CD8-positive, alpha-beta memory T cell (primary cell): ENCODE measurements around the gene BNC2. TPM values are rescaled to one million over a fixed set of nuclear protein-coding genes. Genes with fewer than 3 reads are reported as not detected.

ENCODE experiments used
- CTCF ChIA-PET: fragments of 350-600 bp; sonication (Branson Sonifier 250); formaldehyde crosslinking; loops from one replicate; lab custom pipeline; 2021; ENCODE audit warnings: antibody characterized with exemption; lab: Charles Lee
- POLR2A ChIA-PET: fragments of 350-600 bp; sonication (Branson Sonifier 250); formaldehyde crosslinking; loops from one replicate; lab custom pipeline; 2021; ENCODE audit warnings: antibody characterized with exemption; lab: Charles Lee
- DNase-seq, 5 donors: peaks; one replicate each; pipeline versions ENCODE4 v3.0.0 to v3.0.0-alpha.2; 2020 to 2022; ENCODE audit warnings: mixed read lengths in 1 of 5
- H3K27ac ChIP-seq: one replicate; pipeline ENCODE4 v1.7.0; 2013; ENCODE audit warnings: low read depth, mild to moderate bottlenecking, low read length, moderate library complexity
- H3K27me3 ChIP-seq: 2 replicates; pipeline ENCODE4 v1.7.0; 2013; ENCODE audit warnings: low read length, mild to moderate bottlenecking; ENCODE audit not compliant: insufficient read depth, poor library complexity, severe bottlenecking
- H3K36me3 ChIP-seq: 2 replicates; pipeline ENCODE4 v1.7.0; 2013; ENCODE audit warnings: mild to moderate bottlenecking, low read length, moderate library complexity; ENCODE audit not compliant: insufficient read depth
- H3K4me1 ChIP-seq: 2 replicates; pipeline ENCODE4 v1.7.0; 2013; ENCODE audit warnings: mild to moderate bottlenecking, low read length, moderate library complexity; ENCODE audit not compliant: insufficient read depth
- H3K4me3 ChIP-seq: 2 replicates; pipeline ENCODE4 v1.7.0; 2013; ENCODE audit warnings: mild to moderate bottlenecking, low read length
- H3K9me3 ChIP-seq: 2 replicates; pipeline ENCODE4 v1.7.0; 2013; ENCODE audit warnings: mild to moderate bottlenecking, low read length
- H3K27ac Mint-ChIP-seq, 8 donors: one replicate each; pipeline ENCODE4 v1.8.0; 2020 to 2021; ENCODE audit warnings: mixed read lengths in 8 of 8, mild to moderate bottlenecking in 6 of 8, inconsistent platforms in 3 of 8, moderate library complexity in 3 of 8
- H3K27me3 Mint-ChIP-seq, 2 donors: one replicate each; pipeline ENCODE4 v1.8.0; 2020 to 2021; ENCODE audit warnings: mixed read lengths in 2 of 2, mild to moderate bottlenecking in 1 of 2, moderate library complexity in 1 of 2
- H3K36me3 Mint-ChIP-seq, 3 donors: one replicate each; pipeline ENCODE4 v1.8.0; 2020 to 2021; ENCODE audit warnings: mixed read lengths in 3 of 3, inconsistent platforms in 1 of 3, mild to moderate bottlenecking in 1 of 3
- H3K4me1 Mint-ChIP-seq, 3 donors: one replicate each; pipeline ENCODE4 v1.8.0; 2020 to 2021; ENCODE audit warnings: mixed read lengths in 3 of 3, inconsistent platforms in 1 of 3, mild to moderate bottlenecking in 1 of 3
- H3K4me3 Mint-ChIP-seq, 7 donors: one replicate each; pipeline ENCODE4 v1.8.0; 2020 to 2021; ENCODE audit warnings: mixed read lengths in 7 of 7, mild to moderate bottlenecking in 6 of 7, moderate library complexity in 4 of 7, inconsistent platforms in 2 of 7
- H3K9me3 Mint-ChIP-seq, 5 donors: one replicate each; pipeline ENCODE4 v1.8.0; 2020 to 2022; ENCODE audit warnings: mixed read lengths in 5 of 5, mild to moderate bottlenecking in 3 of 5, moderate library complexity in 2 of 5, inconsistent platforms in 1 of 5
- polyA plus RNA-seq: library from polyadenylated mRNA; unstranded; fragments of 300-500 nt; fragmentation: Illumina TruSeq; gene quantifications from one replicate; pipeline ENCODE4 v1.2.3, GENCODE V29; 2021
- total RNA-seq, 2 experiments: library from RNA; stranded (reverse); gene quantifications; one replicate each; pipeline ENCODE4 v1.2.3, GENCODE V29; 2021

Gene BNC2
- total and polyA plus RNA-seq, 3 experiments from 2014 or later, result 0.18 TPM; not detected in 2

GRCh38 chr9:16628413-16628812 lies 242.1 kb downstream of the BNC2 start:
- no peaks in the 10 kb centered on the region for H3K36me3 ChIP-seq
- CTCF ChIA-PET, result no interaction called here
- H3K4me1 ChIP-seq, result no peaks in the 10 kb centered on the region
- no peak overlapping the region for H3K4me3 Mint-ChIP-seq
- no peaks in the 10 kb centered on the region for H3K4me1 Mint-ChIP-seq
- H3K27ac Mint-ChIP-seq, result no peak overlapping the region
- no peaks in the 10 kb centered on the region for H3K27me3 ChIP-seq
- no peak overlapping the region for H3K27ac ChIP-seq
- no peak for DNase-seq
- no peaks in the 10 kb centered on the region for H3K27me3 Mint-ChIP-seq
- H3K9me3 Mint-ChIP-seq, result peaks cover 4 to 30% (median 7%) of the 10 kb centered on the region in 5 donors
- H3K9me3 ChIP-seq, result no peaks in the 10 kb centered on the region
- POLR2A ChIA-PET, result no interaction called here
- no peaks in the 10 kb centered on the region for H3K36me3 Mint-ChIP-seq
- no peak overlapping the region for H3K4me3 ChIP-seq

DNA sequence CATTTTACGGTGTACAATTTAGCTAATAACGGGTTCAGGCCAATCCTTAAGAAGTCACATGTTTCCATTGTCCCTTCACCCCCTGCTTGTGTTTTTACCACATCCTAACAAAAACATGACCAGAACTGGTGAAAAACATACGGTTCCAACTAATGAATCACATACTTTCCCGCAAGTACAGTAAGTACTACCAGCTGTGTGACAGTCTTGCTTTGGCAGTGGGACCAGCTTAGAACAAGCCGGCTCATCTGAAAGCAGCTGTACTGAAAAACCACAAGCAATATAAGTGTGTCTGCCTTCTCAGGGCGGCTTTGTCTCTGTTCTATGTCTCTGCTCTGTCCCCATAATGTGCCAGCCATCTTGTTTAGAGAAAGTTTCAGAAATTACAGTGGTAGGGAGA lies 242.5 kb downstream of the BNC2 start:
- H3K4me3 ChIP-seq, result no peak overlapping the region
- CTCF ChIA-PET, result no interaction called here

GRCh38 chr9:16627521-16627920 lies 242.9 kb downstream of the BNC2 start:
- Histone ChIP-seq H3K4me3 (no peak overlapping the region), H3K36me3 (no peaks in the 10 kb centered on the region), H3K27me3 (no peaks in the 10 kb centered on the region), H3K4me1 (no peaks in the 10 kb centered on the region), H3K9me3 (no peaks in the 10 kb centered on the region), H3K27ac (no peak overlapping the region)
- DNase-seq, result no peak
- Mint-ChIP-seq H3K27ac (no peak overlapping the region), H3K36me3 (no peaks in the 10 kb centered on the region), H3K9me3 (peaks cover 3 to 25% (median 7%) of the 10 kb centered on the region in 5 donors), H3K27me3 (no peaks in the 10 kb centered on the region), H3K4me1 (no peaks in the 10 kb centered on the region), H3K4me3 (no peak overlapping the region)
- POLR2A ChIA-PET, result interaction anchor here (0.6 kb wide), 1 partner anchor 163 kb away, joined by 3 read pairs; no protein-coding TSS in a partner anchor
- CTCF ChIA-PET, result no interaction called here

More for the DNA sequence above, 242.5 kb downstream of the BNC2 start:
- Histone ChIP-seq H3K27ac (no peak overlapping the region), H3K27me3 (no peaks in the 10 kb centered on the region), H3K4me1 (no peaks in the 10 kb centered on the region), H3K9me3 (no peaks in the 10 kb centered on the region), H3K36me3 (no peaks in the 10 kb centered on the region)
- Mint-ChIP-seq H3K4me3 (no peak overlapping the region), H3K9me3 (peaks cover 4 to 30% (median 7%) of the 10 kb centered on the region in 5 donors), H3K36me3 (no peaks in the 10 kb centered on the region), H3K4me1 (no peaks in the 10 kb centered on the region), H3K27me3 (no peaks in the 10 kb centered on the region), H3K27ac (no peak overlapping the region)
- POLR2A ChIA-PET, result interaction anchor here (0.6 kb wide), 1 partner anchor 164 kb away, joined by 3 read pairs; no protein-coding TSS in a partner anchor
- no peak for DNase-seq

DNA sequence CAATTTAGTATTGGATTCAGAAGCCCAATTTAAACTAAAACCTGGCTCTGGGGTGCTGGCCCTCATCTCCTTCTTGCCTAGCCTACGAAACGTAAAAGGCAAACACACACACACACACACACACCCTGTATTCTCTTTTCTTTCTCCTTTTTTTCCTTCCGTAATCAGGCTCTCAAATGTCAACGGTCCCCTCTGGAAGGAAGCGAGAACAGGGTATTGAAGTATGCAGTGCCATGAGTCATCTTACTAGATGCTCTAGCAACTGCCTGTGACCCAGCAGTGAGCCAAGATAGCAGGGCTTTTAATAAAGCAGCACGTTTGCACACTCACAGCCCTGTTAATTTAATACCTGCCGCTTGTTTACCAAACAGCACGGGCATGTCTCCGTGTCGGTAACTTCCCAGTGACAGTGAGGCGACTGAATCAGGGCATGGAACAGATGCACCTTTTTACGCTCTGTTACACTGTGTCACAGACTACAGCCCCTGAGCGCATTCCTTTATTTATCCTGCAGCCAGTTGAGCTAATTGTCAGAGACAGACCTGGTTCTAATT lies 243.8 kb downstream of the BNC2 start:
- no peak overlapping the region for H3K4me3 Mint-ChIP-seq
- ChIA-PET CTCF (no interaction called here), POLR2A (no interaction called here)
- no peaks in the 10 kb centered on the region for H3K9me3 ChIP-seq
- no peak overlapping the region for H3K27ac ChIP-seq
- no peaks in the 10 kb centered on the region for H3K36me3 Mint-ChIP-seq
- H3K9me3 Mint-ChIP-seq, result peaks cover 4 to 21% (median 7%) of the 10 kb centered on the region in 5 donors
- H3K27ac Mint-ChIP-seq, result no peak overlapping the region
- H3K4me1 Mint-ChIP-seq, result no peaks in the 10 kb centered on the region
- H3K4me1 ChIP-seq, result no peaks in the 10 kb centered on the region
- no peak overlapping the region for H3K4me3 ChIP-seq
- no peak for DNase-seq
- H3K36me3 ChIP-seq, result no peaks in the 10 kb centered on the region
- no peaks in the 10 kb centered on the region for H3K27me3 ChIP-seq
- H3K27me3 Mint-ChIP-seq, result no peaks in the 10 kb centered on the region

GRCh38 chr9:16625811-16626210 lies 244.7 kb downstream of the BNC2 start:
- CTCF ChIA-PET, result no interaction called here
- peaks cover 4 to 19% (median 7%) of the 10 kb centered on the region in 5 donors for H3K9me3 Mint-ChIP-seq

DNA sequence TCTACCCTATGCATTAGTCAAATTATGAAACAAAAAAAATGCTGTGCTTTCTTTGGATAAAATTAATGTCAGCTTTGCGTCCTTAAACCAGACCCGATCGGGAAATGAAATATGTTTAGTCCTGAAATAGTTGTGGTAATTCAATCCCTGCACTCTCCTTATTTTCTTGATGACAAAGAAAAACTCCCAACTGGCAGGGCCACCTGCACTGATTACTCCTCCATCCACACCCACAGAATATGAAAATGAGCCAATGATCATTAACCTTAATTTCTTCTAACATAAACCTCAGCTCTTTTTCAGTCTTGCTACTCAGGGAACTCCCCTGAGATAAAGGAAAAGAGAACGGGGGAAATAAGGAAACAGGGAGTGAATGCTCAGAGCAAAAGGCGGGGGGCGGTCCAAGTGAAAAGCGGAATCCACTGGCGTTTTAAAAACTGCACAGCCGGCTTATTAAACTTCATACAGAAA lies 245.3 kb downstream of the BNC2 start:
- no peaks in the 10 kb centered on the region for H3K36me3 Mint-ChIP-seq
- peaks cover 4 to 21% (median 7%) of the 10 kb centered on the region in 5 donors for H3K9me3 Mint-ChIP-seq
- H3K27me3 Mint-ChIP-seq, result no peaks in the 10 kb centered on the region
- H3K27me3 ChIP-seq, result no peaks in the 10 kb centered on the region
- H3K4me1 Mint-ChIP-seq, result no peaks in the 10 kb centered on the region
- H3K36me3 ChIP-seq, result no peaks in the 10 kb centered on the region
- H3K4me1 ChIP-seq, result no peaks in the 10 kb centered on the region
- H3K27ac Mint-ChIP-seq, result no peak overlapping the region
- CTCF ChIA-PET, result no interaction called here
- no peak overlapping the region for H3K27ac ChIP-seq
- no peak overlapping the region for H3K4me3 ChIP-seq
- no peak for DNase-seq
- POLR2A ChIA-PET, result no interaction called here
- H3K9me3 ChIP-seq, result no peaks in the 10 kb centered on the region
- H3K4me3 Mint-ChIP-seq, result no peak overlapping the region

More at GRCh38 chr9:16625811-16626210, 244.7 kb downstream of the BNC2 start:
- no peak for DNase-seq
- Mint-ChIP-seq H3K27ac (no peak overlapping the region), H3K4me1 (no peaks in the 10 kb centered on the region), H3K36me3 (no peaks in the 10 kb centered on the region), H3K4me3 (no peak overlapping the region), H3K27me3 (no peaks in the 10 kb centered on the region)
- H3K27me3 ChIP-seq, result no peaks in the 10 kb centered on the region
- H3K4me3 ChIP-seq, result no peak overlapping the region
- H3K4me1 ChIP-seq, result no peaks in the 10 kb centered on the region
- no peaks in the 10 kb centered on the region for H3K36me3 ChIP-seq
- no peak overlapping the region for H3K27ac ChIP-seq
- POLR2A ChIA-PET, result no interaction called here
- H3K9me3 ChIP-seq, result no peaks in the 10 kb centered on the region

- no peaks in the 10 kb centered on the region for H3K4me1 ChIP-seq
- H3K4me3 Mint-ChIP-seq, result no peak overlapping the region
- H3K27me3 ChIP-seq, result no peaks in the 10 kb centered on the region
- peaks cover 4 to 21% (median 7%) of the 10 kb centered on the region in 5 donors for H3K9me3 Mint-ChIP-seq
- no peak overlapping the region for H3K4me3 ChIP-seq
- no peak overlapping the region for H3K27ac ChIP-seq
- ChIA-PET POLR2A (interaction anchor here (0.6 kb wide), 1 partner anchor 12 kb away, joined by 3 read pairs; no protein-coding TSS in a partner anchor), CTCF (no interaction called here)
- no peaks in the 10 kb centered on the region for H3K27me3 Mint-ChIP-seq
- no peaks in the 10 kb centered on the region for H3K4me1 Mint-ChIP-seq
- H3K36me3 ChIP-seq, result no peaks in the 10 kb centered on the region
- DNase-seq, result no peak
- H3K9me3 ChIP-seq, result no peaks in the 10 kb centered on the region
- H3K27ac Mint-ChIP-seq, result no peak overlapping the region
- H3K36me3 Mint-ChIP-seq, result no peaks in the 10 kb centered on the region
Measured at GRCh38 chr9:16624744-16625117, 245.7 kb downstream of the BNC2 start.

DNA sequence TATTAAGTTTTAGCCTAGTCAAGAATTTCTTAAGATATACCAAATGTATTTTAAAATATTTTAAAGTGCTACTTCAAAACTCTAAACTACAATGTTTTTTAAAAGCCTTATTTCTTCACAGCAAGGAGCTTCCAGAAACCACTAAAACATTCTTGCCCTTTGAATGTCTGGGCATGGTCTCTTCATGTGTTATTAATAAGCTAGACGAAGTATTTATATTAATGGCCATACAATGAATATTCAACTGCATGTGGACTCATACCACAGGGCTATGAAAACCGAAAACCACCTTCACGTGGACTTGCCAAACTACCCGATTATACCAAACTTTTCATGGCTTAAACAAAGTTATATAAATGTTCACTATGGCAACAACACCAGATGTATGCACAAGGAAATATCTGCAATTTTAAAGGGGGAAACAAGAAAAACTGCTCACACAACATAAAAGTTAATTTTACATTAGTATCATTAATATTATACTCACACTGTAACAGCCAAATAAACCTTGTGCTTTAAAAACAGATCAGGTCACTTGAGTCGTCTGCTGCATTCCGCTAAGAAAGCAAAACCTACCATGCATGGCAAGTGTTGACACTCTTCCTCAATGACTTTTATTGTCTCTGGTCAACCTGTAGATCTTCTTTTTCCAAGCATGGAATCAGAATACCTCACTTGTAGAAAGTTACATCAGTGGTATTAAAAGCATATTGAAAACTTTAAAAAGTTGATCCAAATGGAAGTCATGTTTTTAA lies 246.3 kb downstream of the BNC2 start:
- CTCF ChIA-PET, result no interaction called here

More for the DNA sequence above, 246.3 kb downstream of the BNC2 start:
- Histone ChIP-seq H3K36me3 (no peaks in the 10 kb centered on the region), H3K27ac (no peak overlapping the region), H3K9me3 (no peaks in the 10 kb centered on the region), H3K4me1 (no peaks in the 10 kb centered on the region), H3K4me3 (no peak overlapping the region), H3K27me3 (no peaks in the 10 kb centered on the region)
- peaks cover 1 to 20% (median 5%) of the 10 kb centered on the region in 5 donors for H3K9me3 Mint-ChIP-seq
- H3K27ac Mint-ChIP-seq, result no peak overlapping the region
- no peak overlapping the region for H3K4me3 Mint-ChIP-seq
- DNase-seq, result no peak
- POLR2A ChIA-PET, result interaction anchor here (0.6 kb wide), 1 partner anchor 13 kb away, joined by 3 read pairs; no protein-coding TSS in a partner anchor
- no peaks in the 10 kb centered on the region for H3K27me3 Mint-ChIP-seq
- H3K36me3 Mint-ChIP-seq, result no peaks in the 10 kb centered on the region
- no peaks in the 10 kb centered on the region for H3K4me1 Mint-ChIP-seq
